HCT116 (cell line): ENCODE results near the gene DNAJC1. TPM values are rescaled to one million over a fixed set of nuclear protein-coding genes. Genes with fewer than 3 reads are reported as not detected.

Experiments used
- ATAC-seq: fragments of 200-7000 bp; cut with Tn5 transposase; 2 replicates; pipeline ENCODE4 v1.9.1; 2020; ENCODE audit warnings: mild to moderate bottlenecking, moderate library complexity
- BruUV-seq: library from RNA; stranded (reverse); fragments of 400-500 nt; replicated peaks from 2 replicates; lab custom pipeline; 2021; lab: Mats Ljungman, UMichigan
- CTCF ChIA-PET: fragments of 300-600 bp; sonication (Branson Sonifier 250); formaldehyde crosslinking; loops from one replicate; lab custom pipeline; 2021; ENCODE audit warnings: antibody characterized with exemption; lab: Charles Lee
- POLR2A ChIA-PET: fragments of 300-600, 350-600 bp; sonication (Branson Sonifier 250); formaldehyde crosslinking; loops from one replicate; lab custom pipeline; 2021; ENCODE audit warnings: antibody characterized with exemption; lab: Charles Lee
- RAD21 ChIA-PET, 2 experiments: fragments of 300-600 bp; sonication (Branson Sonifier 250); formaldehyde crosslinking; loops; one replicate each; lab custom pipeline; 2023; ENCODE audit warnings: low total read pairs in 2 of 2; ENCODE audit not compliant: uncharacterized antibody in 2 of 2, unreplicated experiment in 2 of 2, low non-redundant PET in 1 of 2; lab: Charles Lee
- DNase-seq: peaks from one replicate; pipeline ENCODE4 v3.0.0-alpha.2; 2010; ENCODE audit warnings: low read depth, low spot score
- H2AFZ ChIP-seq: fragments of 200-600 bp; shearing (Covaris generic), sonication (generic); 2 replicates; pipeline ENCODE4 v1.6.1; 2017; ENCODE audit warnings: low read depth, mixed run types, mixed read lengths, antibody characterized with exemption, low read length; ENCODE audit not compliant: poor library complexity, severe bottlenecking
- H3K27ac ChIP-seq: 2 replicates; pipeline ENCODE4 v1.5.1; 2012; ENCODE audit warnings: low read depth, low read length
- H3K27me3 ChIP-seq: fragments of 200-600 bp; sonication (generic); 2 replicates; pipeline ENCODE4 v1.6.1; 2016; ENCODE audit warnings: mixed run types, low read length, mixed read lengths; ENCODE audit not compliant: insufficient read depth
- H3K36me3 ChIP-seq, 2 experiments: fragments of 200-500 bp in 1 of 2; fragments of 200-600 bp in 1 of 2; sonication (Bioruptor generic) in 1 of 2; sonication (generic) in 1 of 2; 2 replicates each; pipeline versions ENCODE4 v1.5.1 to v1.6.1; 2014 to 2016; ENCODE audit warnings: low read length in 2 of 2, inconsistent platforms in 1 of 2, mixed read lengths in 1 of 2, mixed run types in 1 of 2; ENCODE audit not compliant: insufficient read depth in 2 of 2, control insufficient read depth in 1 of 2
- H3K4me1 ChIP-seq, 2 experiments: fragments of 200-600 bp in 1 of 2; sonication (generic) in 1 of 2; 2 replicates each; pipeline versions ENCODE4 v1.5.1 to v1.6.1; 2012 to 2017; ENCODE audit warnings: low read length in 2 of 2, inconsistent platforms in 1 of 2, mild to moderate bottlenecking in 1 of 2, mixed read lengths in 1 of 2, mixed run types in 1 of 2, moderate library complexity in 1 of 2; ENCODE audit not compliant: insufficient read depth in 2 of 2, control insufficient read depth in 1 of 2
- H3K4me2 ChIP-seq: fragments of 200-600 bp; sonication (generic); 2 replicates; pipeline ENCODE4 v1.6.1; 2017; ENCODE audit warnings: mixed run types, low read length, mixed read lengths
- H3K4me3 ChIP-seq, 2 experiments: fragments of 200-600 bp in 1 of 2; sonication (generic) in 1 of 2; replicated peaks in 1 of 2; 2 replicates each; pipeline ENCODE4 v1.5.1; 2011 to 2016; ENCODE audit warnings: low read length in 2 of 2, control low read depth in 1 of 2, low read depth in 1 of 2, mild to moderate bottlenecking in 1 of 2, mixed read lengths in 1 of 2, mixed run types in 1 of 2
- H3K79me2 ChIP-seq: fragments of 200-600 bp; sonication (generic); 2 replicates; pipeline ENCODE4 v1.6.1; 2017; ENCODE audit warnings: mild to moderate bottlenecking, mixed run types, low read length, moderate library complexity, mixed read lengths; ENCODE audit not compliant: insufficient read depth
- H3K9ac ChIP-seq: fragments of 200-600 bp; sonication (generic); 2 replicates; pipeline ENCODE4 v1.6.1; 2016; ENCODE audit warnings: low read length, mixed read lengths
- H3K9me2 ChIP-seq: fragments of 200-600 bp; sonication (generic), shearing (Covaris generic); 2 replicates; pipeline ENCODE4 v1.6.1; 2017; ENCODE audit warnings: mixed run types, mild to moderate bottlenecking, moderate library complexity; ENCODE audit not compliant: insufficient read depth
- H3K9me3 ChIP-seq, 2 experiments: fragments of 200-500 bp in 1 of 2; fragments of 200-600 bp in 1 of 2; sonication (Bioruptor generic) in 1 of 2; sonication (generic) in 1 of 2; 2 replicates each; pipeline ENCODE4 v1.6.1; 2014 to 2017; ENCODE audit warnings: low read length in 2 of 2, mixed read lengths in 2 of 2, inconsistent platforms in 1 of 2, low read depth in 1 of 2, mild to moderate bottlenecking in 1 of 2, mixed run types in 1 of 2, moderate library complexity in 1 of 2; ENCODE audit not compliant: control insufficient read depth in 1 of 2, insufficient read depth in 1 of 2
- H4K20me1 ChIP-seq: fragments of 200-600 bp; sonication (generic), shearing (Covaris generic); 2 replicates; pipeline ENCODE4 v1.6.1; 2017; ENCODE audit warnings: mixed run types, mild to moderate bottlenecking, moderate library complexity; ENCODE audit not compliant: insufficient read depth
- CBX3 ChIP-seq: IDR thresholded peaks from 2 replicates; pipeline ENCODE4 v1.6.1; 2012; ENCODE audit warnings: low read depth
- CEBPB ChIP-seq: IDR thresholded peaks from 2 replicates; pipeline ENCODE4 v1.6.1; 2012; ENCODE audit warnings: low read depth
- EGR1 ChIP-seq: IDR thresholded peaks from 2 replicates; pipeline ENCODE4 v1.6.1; 2012; ENCODE audit warnings: low read depth
- ELF1 ChIP-seq: IDR thresholded peaks from 2 replicates; pipeline ENCODE4 v1.6.1; 2012; ENCODE audit warnings: low read depth, borderline replicate concordance
- EZH2 ChIP-seq: fragments of 200-600 bp; sonication (generic); IDR thresholded peaks from 2 replicates; pipeline ENCODE4 v1.6.1; 2017; ENCODE audit warnings: antibody characterized with exemption, mixed run types
- FOSL1 ChIP-seq: IDR thresholded peaks from 2 replicates; pipeline ENCODE4 v1.6.1; 2012; ENCODE audit warnings: low read depth
- JUND ChIP-seq: IDR thresholded peaks from 2 replicates; pipeline ENCODE4 v1.6.1; 2012
- MAX ChIP-seq: IDR thresholded peaks from 2 replicates; pipeline ENCODE4 v1.6.1; 2012
- POLR2A ChIP-seq: IDR thresholded peaks from 2 replicates; pipeline ENCODE4 v1.7.0; 2011; ENCODE audit warnings: borderline replicate concordance; ENCODE audit not compliant: insufficient read depth, insufficient read length; ENCODE audit errors: extremely low read depth
- POLR2AphosphoS5 ChIP-seq: IDR thresholded peaks from 2 replicates; pipeline ENCODE4 v1.6.1; 2011; ENCODE audit warnings: mild to moderate bottlenecking, low read depth, low read length, moderate library complexity
- RAD21 ChIP-seq: IDR thresholded peaks from 2 replicates; pipeline ENCODE4 v1.6.1; 2012; ENCODE audit warnings: low read depth, mild to moderate bottlenecking
- SIN3A ChIP-seq: IDR thresholded peaks from 2 replicates; pipeline ENCODE4 v1.6.1; 2012; ENCODE audit warnings: low read depth
- SP1 ChIP-seq: IDR thresholded peaks from 2 replicates; pipeline ENCODE4 v1.6.1; 2012; ENCODE audit warnings: low read depth
- SRF ChIP-seq: IDR thresholded peaks from 2 replicates; pipeline ENCODE4 v1.6.1; 2012; ENCODE audit warnings: low read depth
- TCF7L2 ChIP-seq: IDR thresholded peaks from 2 replicates; pipeline ENCODE4 v1.7.0; 2011; ENCODE audit warnings: borderline replicate concordance, inconsistent platforms; ENCODE audit not compliant: insufficient read depth, insufficient read length; ENCODE audit errors: extremely low read depth
- YY1 ChIP-seq: IDR thresholded peaks from 2 replicates; pipeline ENCODE4 v1.6.1; 2011; ENCODE audit warnings: low read length, low read depth, moderate library complexity, mild to moderate bottlenecking; ENCODE audit not compliant: insufficient replicate concordance; ENCODE audit errors: extremely low read depth
- ZBTB33 ChIP-seq: IDR thresholded peaks from 2 replicates; pipeline ENCODE4 v1.6.1; 2011; ENCODE audit warnings: mild to moderate bottlenecking, low read length, moderate library complexity; ENCODE audit not compliant: insufficient replicate concordance; ENCODE audit errors: extremely low read depth
- ZFX ChIP-seq: fragments of 450-650 bp; IDR thresholded peaks from 2 replicates; pipeline ENCODE4 v1.6.1; 2017
- ZNF274 ChIP-seq: fragments of 200-500 bp; sonication (Bioruptor generic); IDR thresholded peaks from 2 replicates; pipeline ENCODE4 v1.6.1; 2014; ENCODE audit warnings: mild to moderate bottlenecking, low read depth, low read length, inconsistent platforms
- intact Hi-C: fragments of 100-400 bp; cut with micrococcal nuclease; formaldehyde crosslinking; loops from 2 replicates; pipeline ENCODE4 v1.10.0; 2022
- total RNA-seq: library from RNA; stranded (reverse); gene quantifications from one replicate; pipeline ENCODE4 v1.2.1, GENCODE V29; 2021; ENCODE audit not compliant: unreplicated experiment

DNAJC1 gene
- total RNA-seq, 1 experiment from 2014 or later: 17.9 TPM

- no peak overlapping the region for H3K9ac ChIP-seq
- peaks cover 0 to 8% of the 10 kb centered on the region in 2 experiments; a peak in 1 of 4 replicates for H3K36me3 ChIP-seq
- no peaks in the 10 kb centered on the region for H3K9me3 ChIP-seq
- ATAC-seq: no peak
- H3K27me3 ChIP-seq: no peaks in the 10 kb centered on the region
- ChIA-PET CTCF (no interaction called here), POLR2A (no interaction called here), RAD21 (no interaction called here)
- no TSS peak for BruUV-seq
- H3K4me3 ChIP-seq: no peak overlapping the region
- no peaks in the 10 kb centered on the region for H3K9me2 ChIP-seq
- TF ChIP-seq FOSL1 (no peak), SRF (no peak), POLR2A (no peak), TCF7L2 (no peak), SIN3A (no peak), ZBTB33 (no peak), SP1 (no peak), ZNF274 (no peak), POLR2AphosphoS5 (no peak), RAD21 (no peak), ZFX (no peak), ELF1 (no peak), MAX (no peak), EZH2 (no peak), EGR1 (no peak), CBX3 (no peak), YY1 (no peak), JUND (no peak), CEBPB (no peak)
- intact Hi-C loops: no loop called here
- H3K4me2 ChIP-seq: no peak overlapping the region
- 0 out of 2 replicates have a peak, but pooled peaks cover 11% of the 10 kb centered on the region for H3K79me2 ChIP-seq
- peaks cover 15% of the 10 kb centered on the region; the same call in 1 of the 2 replicates for H4K20me1 ChIP-seq
- H3K4me1 ChIP-seq: peaks cover 19 to 36% of the 10 kb centered on the region in 2 experiments
- H2AFZ ChIP-seq: no peak overlapping the region
- DNase-seq: no peak
- H3K27ac ChIP-seq: no peak overlapping the region
Measured at GRCh38 chr10:21727452-21728168, 275.9 kb downstream of the DNAJC1 start.
